Vagina (tissue), 2 donors: ENCODE data around the gene SIX3.

Experiments used
- POLR2A ChIP-seq, 2 donors: fragments of 450-650 bp; IDR thresholded peaks; one replicate each; pipeline ENCODE4 v1.6.1; 2017; ENCODE audit warnings: antibody characterized with exemption in 2 of 2, mild to moderate bottlenecking in 2 of 2, moderate library complexity in 2 of 2
- POLR2AphosphoS5 ChIP-seq, 2 donors: sonication (generic); formaldehyde crosslinking; IDR thresholded peaks; one replicate each; pipeline ENCODE4 v1.9.0; 2017; ENCODE audit warnings: antibody characterized with exemption in 2 of 2, mild to moderate bottlenecking in 2 of 2, low read depth in 1 of 2; ENCODE audit not compliant: insufficient read depth in 1 of 2
- TF ChIP-seq, protein P1 (sequence below), 3 experiments: fragments of 450-650 bp in 2 of 3; fragments of 200-600 bp in 1 of 3; sonication (generic) in 1 of 3; IDR thresholded peaks; one replicate each; pipeline ENCODE4 v1.5.1; 2017 to 2019; ENCODE audit warnings: antibody characterized with exemption in 3 of 3, mild to moderate bottlenecking in 2 of 3, moderate library complexity in 2 of 3

DNA sequence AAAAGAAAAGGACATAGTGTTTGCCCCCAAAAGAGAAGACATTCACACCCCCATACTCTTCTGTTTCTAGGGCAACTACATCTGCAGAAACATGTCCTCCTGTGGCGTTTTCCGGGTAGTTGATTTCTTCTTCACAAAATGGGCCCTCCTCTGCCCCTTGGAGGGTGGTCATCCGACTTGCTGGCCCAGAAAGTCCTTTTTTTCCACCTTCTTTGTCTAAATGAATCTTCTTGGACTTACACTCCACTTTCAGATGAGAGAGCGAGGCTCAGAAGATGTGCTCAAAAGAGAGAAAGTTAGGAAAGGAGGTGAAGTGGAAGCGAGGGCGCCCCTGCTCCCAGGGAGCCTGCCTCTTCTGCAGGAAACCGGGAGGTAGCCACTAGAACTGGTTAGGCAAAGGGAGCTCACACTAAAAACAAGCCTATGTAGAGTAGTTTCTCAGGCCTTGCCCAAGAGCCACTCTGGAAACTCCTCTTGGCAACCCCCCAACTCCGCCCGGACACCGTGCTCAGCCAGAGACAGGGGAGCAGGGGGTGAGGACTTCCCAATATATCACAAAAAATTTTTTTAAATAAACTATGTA, 10.2 kb upstream of the SIX3 start:
- TF ChIP-seq POLR2A (IDR thresholded peaks at IDR 0.05) (no peak), POLR2AphosphoS5 (IDR thresholded peaks at IDR 0.05; ENCODE audit: insufficient read depth in 1 of 2, low read depth in 1 of 2) (no peak)
- TF ChIP-seq, protein P1, sequence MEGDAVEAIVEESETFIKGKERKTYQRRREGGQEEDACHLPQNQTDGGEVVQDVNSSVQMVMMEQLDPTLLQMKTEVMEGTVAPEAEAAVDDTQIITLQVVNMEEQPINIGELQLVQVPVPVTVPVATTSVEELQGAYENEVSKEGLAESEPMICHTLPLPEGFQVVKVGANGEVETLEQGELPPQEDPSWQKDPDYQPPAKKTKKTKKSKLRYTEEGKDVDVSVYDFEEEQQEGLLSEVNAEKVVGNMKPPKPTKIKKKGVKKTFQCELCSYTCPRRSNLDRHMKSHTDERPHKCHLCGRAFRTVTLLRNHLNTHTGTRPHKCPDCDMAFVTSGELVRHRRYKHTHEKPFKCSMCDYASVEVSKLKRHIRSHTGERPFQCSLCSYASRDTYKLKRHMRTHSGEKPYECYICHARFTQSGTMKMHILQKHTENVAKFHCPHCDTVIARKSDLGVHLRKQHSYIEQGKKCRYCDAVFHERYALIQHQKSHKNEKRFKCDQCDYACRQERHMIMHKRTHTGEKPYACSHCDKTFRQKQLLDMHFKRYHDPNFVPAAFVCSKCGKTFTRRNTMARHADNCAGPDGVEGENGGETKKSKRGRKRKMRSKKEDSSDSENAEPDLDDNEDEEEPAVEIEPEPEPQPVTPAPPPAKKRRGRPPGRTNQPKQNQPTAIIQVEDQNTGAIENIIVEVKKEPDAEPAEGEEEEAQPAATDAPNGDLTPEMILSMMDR (IDR thresholded peaks at IDR 0.05): no peak
